CD4-positive, alpha-beta T cell treated with Interleukin-10 for 1 hour (primary cell): ENCODE results near the gene EVPLL.
"Not testable (repeated sequence)": the region's sequence is repeated elsewhere in the genome, so short reads cannot be mapped to it uniquely, and the experiment has no call there.

Experiments used
- DNase-seq: peaks from one replicate; pipeline ENCODE4 v3.0.0-alpha.2; 2020

EVPLL gene

DNA sequence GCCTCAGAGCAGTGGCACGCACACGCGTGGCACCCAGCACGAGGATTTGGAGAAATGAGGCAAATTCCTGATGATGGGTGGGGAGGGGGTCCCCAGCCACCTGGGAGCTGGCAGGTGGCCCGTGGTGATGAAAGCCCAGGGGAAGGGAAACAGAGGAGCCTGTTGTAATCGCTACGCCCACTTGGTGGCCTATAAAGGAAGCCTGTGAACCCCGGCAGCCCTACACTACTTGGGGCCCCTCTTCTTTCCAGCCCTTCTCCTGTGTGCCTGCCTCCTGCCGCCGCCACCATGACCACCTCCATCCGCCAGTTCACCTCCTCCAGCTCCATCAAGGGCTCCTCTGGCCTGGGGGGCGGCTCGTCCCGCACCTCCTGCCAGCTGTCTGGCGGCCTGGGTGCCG is 49.1 kb downstream of the EVPLL start:
- DNase-seq, result not testable (repeated sequence)

DNA sequence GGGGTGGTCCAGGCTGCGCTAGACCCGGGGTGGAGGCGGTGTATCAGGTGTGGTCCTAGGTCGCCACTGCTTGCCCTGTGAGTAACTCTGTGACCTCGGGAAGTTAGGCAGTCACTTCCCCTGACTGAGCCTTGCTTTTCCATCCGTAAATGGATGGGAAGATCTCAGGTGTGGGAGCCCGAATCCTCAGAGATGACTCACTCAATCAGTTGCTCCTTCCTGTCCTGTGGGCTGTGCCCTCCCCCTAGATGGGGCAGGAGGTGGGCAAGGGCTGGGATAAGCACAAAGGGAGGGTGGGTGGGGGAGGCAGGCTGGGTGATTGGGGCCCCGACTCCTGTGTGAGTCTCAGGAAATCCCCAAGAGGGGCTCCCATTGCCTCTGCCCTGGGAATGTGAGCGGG is 54.6 kb downstream of the EVPLL start:
- DNase-seq, result not testable (repeated sequence)
